Smooth muscle cell (in vitro differentiated cells): ENCODE data around the gene RNU1-2. TPM values are rescaled to one million over a fixed set of nuclear protein-coding genes. Genes with fewer than 3 reads are reported as not detected.
"Not testable (repeated sequence)": the region's sequence is repeated elsewhere in the genome, so short reads cannot be mapped to it uniquely, and the experiment has no call there.

Source experiments
- DNase-seq: peaks from one replicate; lab custom pipeline; 2025; ENCODE audit not compliant: unreplicated experiment; lab: John Stamatoyannopoulos, UW
- H2AFZ ChIP-seq: fragments of 200-600 bp; sonication (generic); 2 replicates; pipeline ENCODE4 v1.6.0; 2016; ENCODE audit warnings: antibody characterized with exemption, low read depth, mild to moderate bottlenecking
- H3F3A ChIP-seq: fragments of 200-600 bp; sonication (generic); 2 replicates; pipeline ENCODE4 v1.6.0; 2017; ENCODE audit warnings: antibody characterized with exemption, low read depth
- H3K27ac ChIP-seq: fragments of 200-600 bp; sonication (generic); 2 replicates; pipeline ENCODE4 v1.5.1; 2016; ENCODE audit warnings: low read depth, mild to moderate bottlenecking
- H3K27me3 ChIP-seq: fragments of 200-600 bp; sonication (generic); 2 replicates; pipeline ENCODE4 v1.6.1; 2016; ENCODE audit warnings: low read depth, mild to moderate bottlenecking
- H3K36me3 ChIP-seq: fragments of 200-600 bp; sonication (generic); 2 replicates; pipeline ENCODE4 v1.5.1; 2016; ENCODE audit warnings: low read depth
- H3K4me1 ChIP-seq: fragments of 200-600 bp; sonication (generic); 2 replicates; pipeline ENCODE4 v1.5.1; 2016; ENCODE audit warnings: low read depth
- H3K4me2 ChIP-seq: fragments of 200-600 bp; sonication (generic); 2 replicates; pipeline ENCODE4 v1.6.0; 2016; ENCODE audit warnings: mild to moderate bottlenecking
- H3K4me3 ChIP-seq: fragments of 200-600 bp; sonication (generic); 2 replicates; pipeline ENCODE4 v1.5.1; 2016; ENCODE audit warnings: mild to moderate bottlenecking
- H3K79me2 ChIP-seq: fragments of 200-600 bp; sonication (generic); 2 replicates; pipeline ENCODE4 v1.6.0; 2016; ENCODE audit warnings: low read depth, mild to moderate bottlenecking
- H3K9ac ChIP-seq: fragments of 200-600 bp; sonication (generic); 2 replicates; pipeline ENCODE4 v1.6.0; 2016; ENCODE audit warnings: low read depth
- H3K9me3 ChIP-seq: fragments of 200-600 bp; sonication (generic); replicated peaks from 2 replicates; pipeline ENCODE4 v1.5.1; 2016; ENCODE audit warnings: low read depth
- H4K20me1 ChIP-seq: fragments of 200-600 bp; sonication (generic); 2 replicates; pipeline ENCODE4 v1.6.0; 2016; ENCODE audit warnings: low read depth
- WGBS: methylation state at CpG from one replicate; pipeline ENCODE4 v1.1.7; 2016; ENCODE audit warnings: low lambda C conversion rate; 5-methylcytosine and 5-hydroxymethylcytosine counted together
- polyA plus RNA-seq: library from polyadenylated mRNA; unstranded; fragments of >200 nt; fragmentation: Nextera tagmentation; extraction: Ambion mirVana; gene quantifications from 2 replicates; pipeline ENCODE4 v1.2.1, GENCODE V29; 2016
- total RNA-seq: library from RNA; depleted of rRNA; stranded (reverse); fragments of >200 nt; gene quantifications from 2 replicates; pipeline ENCODE4 v1.2.3, GENCODE V29; 2014

Gene RNU1-2
- total and polyA plus RNA-seq, 2 experiments from 2014 or later: under 0.01 to 4.2 TPM

GRCh38 chr1:16892978-16893525 lies 2.7 kb upstream of the RNU1-2 start:
- H4K20me1 ChIP-seq: not testable (repeated sequence)

GRCh38 chr1:16893796-16894195 lies 2.0 kb upstream of the RNU1-2 start:
- not testable (repeated sequence) for H3K79me2 ChIP-seq, H3K9me3 ChIP-seq, H4K20me1 ChIP-seq, H3F3A ChIP-seq, DNase-seq, H3K4me1 ChIP-seq, H3K4me2 ChIP-seq, H3K27me3 ChIP-seq, H3K9ac ChIP-seq, H3K4me3 ChIP-seq, H3K27ac ChIP-seq, H3K36me3 ChIP-seq, H2AFZ ChIP-seq
- 83% methylated on average over 4 of the region's 4 CpGs for WGBS

More at GRCh38 chr1:16892978-16893525, 2.7 kb upstream of the RNU1-2 start:
- not testable (repeated sequence) for H3K27me3 ChIP-seq, H3K4me1 ChIP-seq, H3F3A ChIP-seq, DNase-seq, H3K4me2 ChIP-seq, H2AFZ ChIP-seq, H3K27ac ChIP-seq, H3K9me3 ChIP-seq, H3K36me3 ChIP-seq, H3K4me3 ChIP-seq, H3K79me2 ChIP-seq, H3K9ac ChIP-seq
- 76% methylated on average over 5 of the region's 6 CpGs for WGBS

- H3K4me3 ChIP-seq, H3K4me2 ChIP-seq, H3F3A ChIP-seq, H3K27ac ChIP-seq, H3K9me3 ChIP-seq, H4K20me1 ChIP-seq, H2AFZ ChIP-seq, H3K27me3 ChIP-seq, H3K79me2 ChIP-seq, H3K36me3 ChIP-seq, H3K4me1 ChIP-seq, H3K9ac ChIP-seq, DNase-seq: not testable (repeated sequence)
- WGBS: 81% methylated on average over 6 of the region's 6 CpGs
Observed at GRCh38 chr1:16894338-16894737, 1.4 kb upstream of the RNU1-2 start.

- Histone ChIP-seq H3K4me2 (peak overlapping the region; percentile 82), H3K4me3 (peak overlapping the region; percentile 44), H3K27ac (peak overlapping the region; percentile 97)
- not testable (repeated sequence) for H4K20me1 ChIP-seq, H3K9me3 ChIP-seq, H3K4me1 ChIP-seq, H2AFZ ChIP-seq, H3K27me3 ChIP-seq, H3K9ac ChIP-seq, H3F3A ChIP-seq, H3K79me2 ChIP-seq, DNase-seq, H3K36me3 ChIP-seq
- 8% methylated on average over 6 of the region's 6 CpGs for WGBS
Observed at GRCh38 chr1:16895233-16895597, 565 bp upstream of the RNU1-2 start.

GRCh38 chr1:16896316-16897055 lies 706 bp downstream of the RNU1-2 start:
- H3K79me2 ChIP-seq, H3F3A ChIP-seq, H4K20me1 ChIP-seq, H3K4me1 ChIP-seq, H2AFZ ChIP-seq, H3K36me3 ChIP-seq, H3K27me3 ChIP-seq, H3K9ac ChIP-seq, H3K9me3 ChIP-seq: not testable (repeated sequence)
- Histone ChIP-seq H3K4me3 (peak overlapping the region; percentile 38), H3K27ac (peak overlapping the region; percentile 67), H3K4me2 (peak overlapping the region; percentile 77)
- peak; percentile 21 for DNase-seq
- 5% methylated on average over 24 of the region's 24 CpGs for WGBS

- not testable (repeated sequence) for H2AFZ ChIP-seq, H3K4me1 ChIP-seq, H3K9me3 ChIP-seq, H3K9ac ChIP-seq, H3K4me2 ChIP-seq, H4K20me1 ChIP-seq, H3F3A ChIP-seq, H3K27me3 ChIP-seq, H3K36me3 ChIP-seq, H3K4me3 ChIP-seq, DNase-seq, H3K27ac ChIP-seq, H3K79me2 ChIP-seq
- 85% methylated on average over 1 of the region's 1 CpG for WGBS
Observed at GRCh38 chr1:16897653-16898052, 1.9 kb downstream of the RNU1-2 start.

- H3K4me3 ChIP-seq, H3K4me2 ChIP-seq, H3K36me3 ChIP-seq, H4K20me1 ChIP-seq, H3K9ac ChIP-seq, H3K4me1 ChIP-seq, H3K9me3 ChIP-seq, H3K79me2 ChIP-seq, H3K27ac ChIP-seq, H3K27me3 ChIP-seq, DNase-seq, H2AFZ ChIP-seq: not testable (repeated sequence)
- peaks cover 12% of the 10 kb centered on the region for H3F3A ChIP-seq
Observed at GRCh38 chr1:16898298-16898697, 2.5 kb downstream of the RNU1-2 start.

GRCh38 chr1:16899020-16899419 lies 3.2 kb downstream of the RNU1-2 start:
- not testable (repeated sequence) for H4K20me1 ChIP-seq, DNase-seq, H2AFZ ChIP-seq, H3K4me2 ChIP-seq, H3K27ac ChIP-seq, H3K9me3 ChIP-seq, H3K79me2 ChIP-seq, H3K4me3 ChIP-seq, H3K36me3 ChIP-seq, H3K9ac ChIP-seq, H3K27me3 ChIP-seq
- Histone ChIP-seq H3F3A (peaks cover 14% of the 10 kb centered on the region), H3K4me1 (peaks cover 11% of the 10 kb centered on the region)
- 89% methylated on average over 2 of the region's 2 CpGs for WGBS
